ENCODE results near the gene LYRM4. TPM values are rescaled to one million over a fixed set of nuclear protein-coding genes. Genes with fewer than 3 reads are reported as not detected.

The LYRM4 gene
- total RNA-seq, 1 experiment from 2014 or later, result 52.8 TPM

- H3K9me3 Mint-ChIP-seq (ENCODE audit: unreplicated experiment), result no peaks in the 10 kb centered on the region
- no peaks in the 10 kb centered on the region for H3K9me3 ChIP-seq
- intact Hi-C loops (cut with micrococcal nuclease; ENCODE audit: unreplicated experiment), result no loop called here
- TF ChIP-seq CTCF (IDR thresholded peaks at IDR 0.05; ENCODE audit: insufficient read depth in 1 of 2, low read depth in 1 of 2, low read length in 1 of 2, severe bottlenecking in 1 of 2, unreplicated experiment in 1 of 2), result no peak
- no peaks in the 10 kb centered on the region for H3K36me3 Mint-ChIP-seq (ENCODE audit: insufficient read depth, unreplicated experiment)
- no peak overlapping the region for H3K27ac Mint-ChIP-seq (ENCODE audit: unreplicated experiment)
- no peak overlapping the region for H3K4me3 Mint-ChIP-seq (ENCODE audit: unreplicated experiment)
- no TSS peak for BruUV-seq (replicated peaks)
- no peaks in the 10 kb centered on the region for H3K36me3 ChIP-seq (ENCODE audit: control insufficient read depth, insufficient read depth, low read length)
- no peak for DNase-seq
- H3K27me3 Mint-ChIP-seq (ENCODE audit: insufficient read depth, unreplicated experiment), result no peaks in the 10 kb centered on the region
- no peaks in the 10 kb centered on the region for H3K27me3 ChIP-seq (replicated peaks; ENCODE audit: control insufficient read depth, insufficient read depth, low read length)
- no peaks in the 10 kb centered on the region for H3K4me1 Mint-ChIP-seq (ENCODE audit: low read depth, unreplicated experiment)
- no peak overlapping the region for H3K4me3 ChIP-seq (ENCODE audit: low read depth, low read length)
- POLR2A ChIA-PET, result no interaction called here
- CTCF ChIA-PET, result no interaction called here
- H3K4me1 ChIP-seq, result no peaks in the 10 kb centered on the region
Observed at GRCh38 chr6:5294392-5295211, 33.9 kb upstream of the LYRM4 start.

GRCh38 chr6:5293692-5294091 is 32.9 kb upstream of the LYRM4 start:
- Mint-ChIP-seq H3K9me3 (ENCODE audit: unreplicated experiment) (no peaks in the 10 kb centered on the region), H3K27me3 (ENCODE audit: insufficient read depth, unreplicated experiment) (no peaks in the 10 kb centered on the region), H3K27ac (ENCODE audit: unreplicated experiment) (no peak overlapping the region), H3K4me1 (ENCODE audit: low read depth, unreplicated experiment) (no peaks in the 10 kb centered on the region), H3K36me3 (ENCODE audit: insufficient read depth, unreplicated experiment) (no peaks in the 10 kb centered on the region), H3K4me3 (ENCODE audit: unreplicated experiment) (no peak overlapping the region)
- no TSS peak for BruUV-seq (replicated peaks)
- DNase-seq, result no peak
- Histone ChIP-seq H3K27me3 (replicated peaks; ENCODE audit: control insufficient read depth, insufficient read depth, low read length) (no peaks in the 10 kb centered on the region), H3K36me3 (ENCODE audit: control insufficient read depth, insufficient read depth, low read length) (no peaks in the 10 kb centered on the region), H3K9me3 (no peaks in the 10 kb centered on the region), H3K4me3 (ENCODE audit: low read depth, low read length) (no peak overlapping the region), H3K4me1 (no peaks in the 10 kb centered on the region)
- TF ChIP-seq CTCF (IDR thresholded peaks at IDR 0.05; ENCODE audit: insufficient read depth in 1 of 2, low read depth in 1 of 2, low read length in 1 of 2, severe bottlenecking in 1 of 2, unreplicated experiment in 1 of 2), result no peak
- CTCF ChIA-PET, result no interaction called here
- POLR2A ChIA-PET, result no interaction called here
- intact Hi-C loops (cut with micrococcal nuclease; ENCODE audit: unreplicated experiment), result no loop called here

GRCh38 chr6:5292154-5292553 is 31.4 kb upstream of the LYRM4 start:
- Mint-ChIP-seq H3K27me3 (ENCODE audit: insufficient read depth, unreplicated experiment) (no peaks in the 10 kb centered on the region), H3K27ac (ENCODE audit: unreplicated experiment) (no peak overlapping the region), H3K4me3 (ENCODE audit: unreplicated experiment) (no peak overlapping the region), H3K4me1 (ENCODE audit: low read depth, unreplicated experiment) (no peaks in the 10 kb centered on the region), H3K36me3 (ENCODE audit: insufficient read depth, unreplicated experiment) (no peaks in the 10 kb centered on the region), H3K9me3 (ENCODE audit: unreplicated experiment) (no peaks in the 10 kb centered on the region)
- BruUV-seq (replicated peaks), result no TSS peak
- Histone ChIP-seq H3K27me3 (replicated peaks; ENCODE audit: control insufficient read depth, insufficient read depth, low read length) (no peaks in the 10 kb centered on the region), H3K9me3 (no peaks in the 10 kb centered on the region), H3K36me3 (ENCODE audit: control insufficient read depth, insufficient read depth, low read length) (no peaks in the 10 kb centered on the region), H3K4me3 (ENCODE audit: low read depth, low read length) (no peak overlapping the region), H3K4me1 (no peaks in the 10 kb centered on the region)
- intact Hi-C loops (cut with micrococcal nuclease; ENCODE audit: unreplicated experiment), result no loop called here
- no peak for TF ChIP-seq CTCF (IDR thresholded peaks at IDR 0.05; ENCODE audit: insufficient read depth in 1 of 2, low read depth in 1 of 2, low read length in 1 of 2, severe bottlenecking in 1 of 2, unreplicated experiment in 1 of 2)
- ChIA-PET POLR2A (no interaction called here), CTCF (no interaction called here)
- no peak for DNase-seq

Data from Caco-2 (cell line).